ENCODE results near the gene NGEF. TPM values are rescaled to one million over a fixed set of nuclear protein-coding genes. Genes with fewer than 3 reads are reported as not detected.

Gene NGEF
- total RNA-seq, 1 donor, result 17.4 TPM

DNA sequence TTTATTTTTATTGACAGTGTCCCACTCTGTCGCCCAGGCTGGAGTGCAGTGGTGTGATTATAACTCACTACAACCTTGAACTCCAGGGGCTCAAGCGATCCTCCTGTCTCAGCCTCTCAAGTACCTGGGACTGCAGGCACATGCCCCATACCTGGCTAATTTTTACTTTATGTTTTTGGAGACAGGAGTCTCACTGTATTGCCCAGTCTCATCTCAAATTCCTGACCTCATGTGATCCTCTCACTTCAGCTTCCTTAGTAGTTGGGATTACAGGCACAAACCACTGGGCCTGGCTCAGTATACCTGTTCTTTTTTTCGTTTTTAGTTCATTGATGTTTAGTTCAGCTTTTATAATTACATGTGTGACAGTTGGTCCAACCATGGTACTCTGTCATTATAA, 183.1 kb downstream of the NGEF start:
- no peak for TF ChIP-seq CTCF (IDR thresholded peaks at IDR 0.05; ENCODE audit: insufficient read depth, low read length)
- no peak overlapping the region for H3K4me3 ChIP-seq (ENCODE audit: low read depth, low read length)
- DNase-seq (ENCODE audit: low read depth), result no peak

Small RNAs within 50 kb of the gene (small RNA-seq; reads per million reads assigned to genes)
- gene RF00019, result not detected

Other genes starting within 250 kb of the NGEF start
- not detected in 2 replicates for gene KCNJ13, start 236.7 kb downstream of the NGEF start, total RNA-seq (ENCODE audit: low replicate concordance)
- 0.33 and 0.72 TPM in 2 replicates for gene SNORC, start 143.0 kb downstream of the NGEF start, total RNA-seq (ENCODE audit: low replicate concordance)
- not detected in 2 replicates for gene NEU2, start 19.4 kb upstream of the NGEF start, total RNA-seq (ENCODE audit: low replicate concordance)
- gene INPP5D, start 47.1 kb upstream of the NGEF start, total RNA-seq (ENCODE audit: low replicate concordance), result 0.54 and 0.98 TPM in 2 replicates
- gene ATG16L1, start 238.4 kb upstream of the NGEF start, total RNA-seq (ENCODE audit: low replicate concordance), result 28.6 and 53.1 TPM in 2 replicates